Fibroblast of lung (primary cell): Measurements from ENCODE around the gene PEX14. TPM values are rescaled to one million over a fixed set of nuclear protein-coding genes. Genes with fewer than 3 reads are reported as not detected.

Experiments used
- DNase-seq, 2 donors: peaks; one replicate each; pipeline versions ENCODE4 v3.0.0 to v3.0.0-alpha.2; 2010; ENCODE audit warnings: low read depth in 2 of 2
- H2AFZ ChIP-seq: 2 replicates; pipeline ENCODE4 v1.5.1; 2012; ENCODE audit warnings: low read length, control low read depth, inconsistent platforms
- H3K27ac ChIP-seq: 2 replicates; pipeline ENCODE4 v1.5.1; 2011; ENCODE audit warnings: low read length, control low read depth; ENCODE audit not compliant: insufficient read depth
- H3K27me3 ChIP-seq: 2 replicates; pipeline ENCODE4 v1.5.1; 2011; ENCODE audit warnings: mild to moderate bottlenecking, low read length; ENCODE audit not compliant: control insufficient read depth, insufficient read depth
- H3K36me3 ChIP-seq: 2 replicates; pipeline ENCODE4 v1.5.1; 2011; ENCODE audit warnings: low read length; ENCODE audit not compliant: control insufficient read depth, insufficient read depth
- H3K4me1 ChIP-seq: 2 replicates; pipeline ENCODE4 v1.5.1; 2011; ENCODE audit warnings: low read length; ENCODE audit not compliant: control insufficient read depth, insufficient read depth; ENCODE audit errors: extremely low read depth
- H3K4me2 ChIP-seq: 2 replicates; pipeline ENCODE4 v1.5.1; 2011; ENCODE audit warnings: low read length, control low read depth; ENCODE audit not compliant: insufficient read depth; ENCODE audit errors: extremely low read depth
- H3K4me3 ChIP-seq, 4 experiments: fragments of 200-600 bp in 1 of 4; sonication (generic) in 1 of 4; replicated peaks in 1 of 4; 2 replicates each; pipeline ENCODE4 v1.5.1; 2011 to 2016; ENCODE audit warnings: low read length in 4 of 4, low read depth in 3 of 4, mild to moderate bottlenecking in 3 of 4, control low read depth in 2 of 4, inconsistent platforms in 1 of 4, mixed read lengths in 1 of 4; ENCODE audit not compliant: insufficient read depth in 1 of 4; ENCODE audit errors: control extremely low read depth in 1 of 4
- H3K79me2 ChIP-seq: 2 replicates; pipeline ENCODE4 v1.5.1; 2012; ENCODE audit warnings: mild to moderate bottlenecking, low read length, inconsistent platforms; ENCODE audit not compliant: control insufficient read depth, insufficient read depth
- H3K9ac ChIP-seq: 2 replicates; pipeline ENCODE4 v1.5.1; 2011; ENCODE audit warnings: mild to moderate bottlenecking, low read length, control low read depth; ENCODE audit not compliant: insufficient read depth
- H3K9me3 ChIP-seq: 2 replicates; pipeline ENCODE4 v1.5.1; 2012; ENCODE audit warnings: low read depth, low read length; ENCODE audit not compliant: control insufficient read depth, insufficient read depth
- H4K20me1 ChIP-seq: 2 replicates; pipeline ENCODE4 v1.5.1; 2011; ENCODE audit warnings: low read length; ENCODE audit not compliant: control insufficient read depth, insufficient read depth; ENCODE audit errors: extremely low read depth
- EZH2 ChIP-seq: IDR thresholded peaks from 2 replicates; pipeline ENCODE4 v1.5.1; 2012; ENCODE audit warnings: low read length, control low read depth, mild to moderate bottlenecking; ENCODE audit errors: missing control alignments
- polyA plus RNA-seq, 2 donors: library from polyadenylated mRNA; depleted of rRNA in 1 of 2; stranded (reverse) in 1 of 2; unstranded in 1 of 2; fragments of >200 nt; gene quantifications; 2 replicates each; pipeline ENCODE4 v1.2.1, GENCODE V29; 2011 to 2012; ENCODE audit warnings: missing spikeins in 1 of 2
- total RNA-seq: library from RNA; depleted of rRNA; stranded (reverse); fragments of >200 nt; gene quantifications from 2 replicates; pipeline ENCODE4 v1.2.1, GENCODE V29; 2014
- TF ChIP-seq, protein P1 (sequence below), 2 donors: IDR thresholded peaks in 1 of 2; conservative IDR thresholded peaks in 1 of 2; 1 replicate in 1 of 2; 2 replicates in 1 of 2; pipeline ENCODE4 v1.5.1; 2011 to 2012; ENCODE audit warnings: low read length in 2 of 2, control low read depth in 1 of 2, inconsistent platforms in 1 of 2, low read depth in 1 of 2, mild to moderate bottlenecking in 1 of 2

PEX14 gene
- total and polyA plus RNA-seq, 2 donors (not counting 1 experiment from before 2014, with no cell fraction given): 10.3 to 11.4 TPM

DNA sequence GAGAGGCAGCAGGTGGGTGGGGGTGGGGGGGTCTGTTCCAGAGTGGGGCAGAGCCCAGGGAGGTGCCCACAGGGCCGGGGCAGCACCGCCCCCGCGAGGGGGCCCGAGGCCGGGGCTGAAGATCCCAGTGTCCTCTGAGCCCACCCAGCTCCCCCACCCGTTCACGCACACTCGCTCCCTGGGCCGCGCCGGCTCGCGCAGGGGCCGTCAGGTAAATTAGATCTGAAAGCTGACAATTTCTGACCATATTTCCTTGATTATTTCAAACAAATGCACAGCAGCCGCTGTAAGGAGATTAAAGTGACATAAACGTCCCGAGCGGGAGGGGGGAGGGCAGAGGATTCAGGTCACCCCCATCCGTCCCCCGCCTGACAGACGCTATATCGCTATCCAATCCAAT is 203.7 kb downstream of the PEX14 start:
- no peak for TF ChIP-seq EZH2
- TF ChIP-seq, protein P1, sequence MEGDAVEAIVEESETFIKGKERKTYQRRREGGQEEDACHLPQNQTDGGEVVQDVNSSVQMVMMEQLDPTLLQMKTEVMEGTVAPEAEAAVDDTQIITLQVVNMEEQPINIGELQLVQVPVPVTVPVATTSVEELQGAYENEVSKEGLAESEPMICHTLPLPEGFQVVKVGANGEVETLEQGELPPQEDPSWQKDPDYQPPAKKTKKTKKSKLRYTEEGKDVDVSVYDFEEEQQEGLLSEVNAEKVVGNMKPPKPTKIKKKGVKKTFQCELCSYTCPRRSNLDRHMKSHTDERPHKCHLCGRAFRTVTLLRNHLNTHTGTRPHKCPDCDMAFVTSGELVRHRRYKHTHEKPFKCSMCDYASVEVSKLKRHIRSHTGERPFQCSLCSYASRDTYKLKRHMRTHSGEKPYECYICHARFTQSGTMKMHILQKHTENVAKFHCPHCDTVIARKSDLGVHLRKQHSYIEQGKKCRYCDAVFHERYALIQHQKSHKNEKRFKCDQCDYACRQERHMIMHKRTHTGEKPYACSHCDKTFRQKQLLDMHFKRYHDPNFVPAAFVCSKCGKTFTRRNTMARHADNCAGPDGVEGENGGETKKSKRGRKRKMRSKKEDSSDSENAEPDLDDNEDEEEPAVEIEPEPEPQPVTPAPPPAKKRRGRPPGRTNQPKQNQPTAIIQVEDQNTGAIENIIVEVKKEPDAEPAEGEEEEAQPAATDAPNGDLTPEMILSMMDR (conservative IDR thresholded peaks at IDR 0.05 in 1 of 2, IDR thresholded peaks at IDR 0.05 in 1 of 2; ENCODE audit: low read depth in 1 of 2, low read length in 2 of 2): no peak
- Histone ChIP-seq H3K27me3 (no peaks in the 10 kb centered on the region), H3K9ac (no peak overlapping the region), H4K20me1 (no peaks in the 10 kb centered on the region), H3K4me3 (no peak overlapping the region), H3K27ac (no peak overlapping the region), H3K79me2 (no peaks in the 10 kb centered on the region), H3K4me1 (no peaks in the 10 kb centered on the region), H3K9me3 (no peaks in the 10 kb centered on the region), H3K4me2 (no peak overlapping the region), H2AFZ (no peak overlapping the region), H3K36me3 (no peaks in the 10 kb centered on the region)
- DNase-seq: no peak

DNA sequence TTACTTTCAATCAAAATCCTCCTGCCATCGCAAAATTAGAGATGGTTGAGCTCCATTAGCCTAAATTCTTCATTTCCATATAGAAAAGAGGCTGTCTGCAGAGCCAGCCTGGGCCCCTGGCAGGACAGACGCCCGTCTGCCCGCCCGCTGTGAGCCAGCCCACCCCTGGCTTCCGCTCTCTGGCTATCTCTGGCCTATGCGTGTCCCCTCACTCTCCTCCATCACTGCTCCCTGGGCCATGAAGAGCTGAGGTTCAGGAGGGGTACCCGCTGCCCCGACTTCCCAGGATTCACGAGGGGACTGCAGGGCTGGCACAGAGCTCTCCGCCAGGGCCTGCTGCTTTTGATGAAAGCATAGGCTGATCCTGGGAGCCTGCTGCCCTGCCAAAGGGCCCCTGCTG is 204.1 kb downstream of the PEX14 start:
- no peak overlapping the region for H3K9ac ChIP-seq
- no peaks in the 10 kb centered on the region for H3K4me1 ChIP-seq
- TF ChIP-seq, protein P1 (conservative IDR thresholded peaks at IDR 0.05 in 1 of 2, IDR thresholded peaks at IDR 0.05 in 1 of 2; ENCODE audit: low read depth in 1 of 2, low read length in 2 of 2): no peak
- TF ChIP-seq EZH2: no peak
- no peaks in the 10 kb centered on the region for H3K27me3 ChIP-seq
- H2AFZ ChIP-seq: no peak overlapping the region
- H3K9me3 ChIP-seq: no peaks in the 10 kb centered on the region
- H3K27ac ChIP-seq: no peak overlapping the region
- H3K79me2 ChIP-seq: no peaks in the 10 kb centered on the region
- H3K4me3 ChIP-seq: no peak overlapping the region
- no peak overlapping the region for H3K4me2 ChIP-seq
- no peak for DNase-seq
- H4K20me1 ChIP-seq: no peaks in the 10 kb centered on the region
- no peaks in the 10 kb centered on the region for H3K36me3 ChIP-seq

DNA sequence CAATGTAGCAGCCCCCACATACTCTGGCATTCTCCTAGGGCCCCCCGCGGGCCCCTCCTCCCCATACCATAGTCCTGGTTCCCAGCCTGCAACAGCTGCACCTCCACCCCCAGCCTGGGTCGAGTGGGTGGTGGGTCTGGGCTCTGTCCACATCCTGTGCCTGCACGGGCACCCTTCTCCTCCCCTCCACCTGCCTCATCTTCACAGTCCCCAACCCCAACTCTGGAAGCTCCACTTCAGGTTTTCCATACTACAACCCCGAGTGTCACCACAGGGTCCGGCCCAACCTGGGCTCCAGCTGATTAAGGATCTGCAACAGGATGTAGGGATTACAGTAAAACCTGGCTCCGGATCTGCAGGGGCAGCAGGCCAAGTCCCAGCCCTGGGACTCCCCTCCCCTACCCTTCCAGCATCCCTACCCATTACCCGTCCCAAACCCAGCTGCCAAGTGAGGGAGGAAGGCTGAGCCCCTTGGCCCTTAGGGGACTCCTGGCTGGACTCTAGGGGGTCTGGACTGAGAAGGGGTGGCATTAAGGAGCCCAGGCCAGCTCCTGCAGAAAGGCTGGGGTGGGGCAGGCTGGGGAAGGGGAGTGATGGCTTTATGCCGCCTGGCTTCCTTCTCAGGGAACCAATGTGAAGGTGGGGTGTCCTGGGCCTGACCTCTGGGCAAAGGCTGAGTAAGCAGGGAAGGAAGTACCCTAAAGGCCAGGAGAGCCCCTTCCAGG is 204.9 kb downstream of the PEX14 start:
- no peak for TF ChIP-seq EZH2
- TF ChIP-seq, protein P1 (conservative IDR thresholded peaks at IDR 0.05 in 1 of 2, IDR thresholded peaks at IDR 0.05 in 1 of 2; ENCODE audit: low read depth in 1 of 2, low read length in 2 of 2): no peak
- no peaks in the 10 kb centered on the region for H4K20me1 ChIP-seq
- H3K4me1 ChIP-seq: no peaks in the 10 kb centered on the region
- H3K79me2 ChIP-seq: no peaks in the 10 kb centered on the region
- H3K27ac ChIP-seq: no peak overlapping the region
- H3K4me3 ChIP-seq: no peak overlapping the region
- peak; percentile 30 to 84 for DNase-seq
- H3K9me3 ChIP-seq: no peaks in the 10 kb centered on the region
- no peak overlapping the region for H2AFZ ChIP-seq
- no peak overlapping the region for H3K4me2 ChIP-seq
- no peak overlapping the region for H3K9ac ChIP-seq
- H3K27me3 ChIP-seq: no peaks in the 10 kb centered on the region
- H3K36me3 ChIP-seq: no peaks in the 10 kb centered on the region

Other genes starting within 250 kb of the PEX14 start
- 135 and 158 TPM in 2 replicates for gene PGD, start 75.9 kb upstream of the PEX14 start, total RNA-seq
- gene PGD, start 75.9 kb upstream of the PEX14 start, polyA plus RNA-seq: 121 and 179 TPM in 2 replicates
- 7.4 and 10.2 TPM in 2 replicates for gene CENPS, start 44.5 kb upstream of the PEX14 start, total RNA-seq
- gene CENPS, start 44.5 kb upstream of the PEX14 start, polyA plus RNA-seq: 11.9 and 15.3 TPM in 2 replicates
- 0.17 TPM in 1 of 2 replicates, not detected in the other for gene CORT, start 24.9 kb upstream of the PEX14 start, total RNA-seq
- gene CORT, start 24.9 kb upstream of the PEX14 start, polyA plus RNA-seq: not detected in 2 replicates
- gene DFFA, start 2.4 kb upstream of the PEX14 start, total RNA-seq: 32.1 and 33.5 TPM in 2 replicates
- gene DFFA, start 2.4 kb upstream of the PEX14 start, polyA plus RNA-seq: 27.8 and 34.2 TPM in 2 replicates